Psoas muscle (tissue), 8 donors: ENCODE results near the gene DDIT4. TPM values are rescaled to one million over a fixed set of nuclear protein-coding genes. Genes with fewer than 3 reads are reported as not detected.
"Not testable (repeated sequence)": the region's sequence is repeated elsewhere in the genome, so short reads cannot be mapped to it uniquely, and the experiment has no call there.

Experiments
- ATAC-seq, 4 donors: fragments of 200-7000 bp; cut with Tn5 transposase; one replicate each; pipeline ENCODE4 v1.9.1; 2020; ENCODE audit warnings: moderate library complexity in 3 of 4, mild to moderate bottlenecking in 2 of 4
- DNase-seq, 2 donors: peaks; one replicate each; pipeline ENCODE4 v3.0.0-alpha.2; 2020
- H3K27ac ChIP-seq: fragments of 200-600 bp; one replicate; pipeline ENCODE4 v1.8.0; 2022
- H3K27me3 ChIP-seq, 3 donors: fragments of 200-600 bp in 1 of 3; one replicate each; pipeline versions ENCODE4 v1.6.1 to v1.8.0; 2013 to 2022; ENCODE audit warnings: low read length in 2 of 3, mild to moderate bottlenecking in 2 of 3, moderate library complexity in 1 of 3; ENCODE audit not compliant: insufficient read depth in 3 of 3
- H3K36me3 ChIP-seq, 2 donors: fragments of 200-600 bp in 1 of 2; one replicate each; pipeline versions ENCODE4 v1.6.1 to v1.8.0; 2013 to 2022; ENCODE audit warnings: low read depth in 1 of 2, mild to moderate bottlenecking in 1 of 2, moderate library complexity in 1 of 2; ENCODE audit not compliant: insufficient read depth in 1 of 2
- H3K4me1 ChIP-seq: fragments of 200-600 bp; one replicate; pipeline ENCODE4 v1.8.0; 2022
- H3K4me3 ChIP-seq: fragments of 200-600 bp; one replicate; pipeline ENCODE4 v1.8.0; 2022; ENCODE audit warnings: mild to moderate bottlenecking
- H3K9me3 ChIP-seq: fragments of 200-600 bp; one replicate; pipeline ENCODE4 v1.8.0; 2022
- WGBS, 3 donors: extraction: QIAGEN DNeasy Blood & Tissue Kit; methylation state at CpG; one replicate each; pipeline versions ENCODE4 v1.1.6 to v1.1.7; 2013; 5-methylcytosine and 5-hydroxymethylcytosine counted together
- intact Hi-C, 2 donors: fragments of 100-400 bp; cut with DNase I; formaldehyde crosslinking; loops; one replicate each; pipeline versions ENCODE4 v1.11.0 to v1.14.2; 2022
- long read RNA-seq, 2 donors: library from polyadenylated mRNA; unstranded; transcript quantifications; one replicate each; pipeline ENCODE4 v2.0.0, GENCODE V29; 2021
- polyA plus RNA-seq, 3 donors: library from polyadenylated mRNA; stranded (reverse); fragments of 200-250 nt; gene quantifications; one replicate each; pipeline ENCODE4 v1.2.3, GENCODE V29; 2013
- total RNA-seq, 4 donors: library from RNA; stranded (reverse); fragmentation: NEBNext Ultra II Directional in 2 of 4; extraction: Animal tissue kit (Norgen Biotek cat#: 25700) in 2 of 4; gene quantifications; one replicate each; pipeline versions ENCODE4 v1.2.1 to v1.2.4, GENCODE V29; 2021 to 2023
- TF ChIP-seq, protein P1 (sequence below): fragments of 200-600 bp; IDR thresholded peaks from one replicate; pipeline ENCODE4 v1.8.0; 2022; ENCODE audit warnings: antibody characterized with exemption
- donor health status: healthy with polysubstance abuse.
- donor health status: DM: no; HTN: no; CAD: no; lungs with moderate emphysema.
- donor health status: Bipolar disorder and iron deficiency.
- donor health status: healthy.
- donor health status: DM: yes; HTN: yes; CAD: no.
- donor health status: DM: no; HTN: no; CAD: no.
- donor health status: DM: no; HTN: no; CAD: no.
- donor health status: DM: yes; HTN: yes; CAD: no.

DDIT4 gene, protein sequence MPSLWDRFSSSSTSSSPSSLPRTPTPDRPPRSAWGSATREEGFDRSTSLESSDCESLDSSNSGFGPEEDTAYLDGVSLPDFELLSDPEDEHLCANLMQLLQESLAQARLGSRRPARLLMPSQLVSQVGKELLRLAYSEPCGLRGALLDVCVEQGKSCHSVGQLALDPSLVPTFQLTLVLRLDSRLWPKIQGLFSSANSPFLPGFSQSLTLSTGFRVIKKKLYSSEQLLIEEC
- total RNA-seq (100 to 1,000 TPM in 1 of 4 donors, 10 to 100 TPM in 3; 16.1 to 220 (median 65.4) TPM), polyA plus RNA-seq (100 to 1,000 TPM; 114 to 744 (median 487) TPM)
- long read RNA-seq, donor 1, transcript DDIT4-201 (3 exons, 1,748 nt) = major isoform, 14 of 16 reads
- long read RNA-seq, donor 1, partial matches to known transcripts = 0 of 16 reads
- long read RNA-seq, donor 1, other reads (novel, unspliced or antisense) = 1 of 16 reads
- long read RNA-seq, donor 2, transcript DDIT4-201 (3 exons, 1,748 nt) = major isoform, 574 of 632 reads
- long read RNA-seq, donor 2, transcript DDIT4-202 (2 exons, 521 nt) = minor isoform, 9 of 632 reads
- long read RNA-seq, donor 2, transcript DDIT4-203 (2 exons, 753 nt) = minor isoform, 24 of 632 reads
- long read RNA-seq, donor 2, partial matches to known transcripts = 0 of 632 reads
- long read RNA-seq, donor 2, other reads (novel, unspliced or antisense) = 25 of 632 reads

DNA sequence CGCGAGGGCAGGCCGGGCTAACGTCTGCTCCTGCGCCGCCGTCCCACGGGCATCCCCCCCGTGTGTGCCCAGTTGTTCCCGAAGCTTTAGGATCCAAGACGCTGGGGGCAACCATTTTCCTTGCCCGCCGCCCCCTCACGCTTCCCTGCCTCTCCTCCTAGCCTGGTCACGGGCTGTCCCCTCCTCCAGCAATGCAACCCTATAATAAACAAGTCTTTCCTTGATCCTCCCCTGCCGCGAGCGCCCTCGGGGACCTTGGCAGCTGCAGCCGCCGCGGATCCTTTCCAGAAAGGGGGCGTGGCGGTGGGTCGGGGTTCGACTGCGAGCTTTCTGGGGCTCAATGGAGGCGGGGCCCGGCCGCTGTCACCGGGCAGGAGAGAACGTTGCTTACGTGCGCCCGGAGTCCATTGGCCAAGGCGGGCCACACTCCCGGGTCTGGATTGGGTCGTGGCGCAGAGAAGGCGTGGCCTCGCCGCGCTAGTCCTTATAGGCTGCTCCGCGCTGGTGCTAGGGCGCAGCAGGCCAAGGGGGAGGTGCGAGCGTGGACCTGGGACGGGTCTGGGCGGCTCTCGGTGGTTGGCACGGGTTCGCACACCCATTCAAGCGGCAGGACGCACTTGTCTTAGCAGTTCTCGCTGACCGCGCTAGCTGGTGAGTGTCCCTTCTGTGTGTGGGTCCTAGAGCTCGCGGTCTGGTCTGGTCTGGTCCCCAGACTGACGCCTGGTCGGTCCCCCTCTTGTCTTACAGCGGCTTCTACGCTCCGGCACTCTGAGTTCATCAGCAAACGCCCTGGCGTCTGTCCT lies at the start of gene DDIT4:
TSS of gene DDIT4 (plus strand) at position 515 of the 803 bp plus-strand sequence. CDS start 293 bp downstream, outside the sequence.
- Histone ChIP-seq H3K27ac (peak within 1 kb of the TSS; percentile 98), H3K9me3 (no peaks in the 10 kb centered on the region), H3K36me3 (no peaks in the 10 kb centered on the region), H3K4me1 (peaks cover 24% of the 10 kb centered on the region), H3K4me3 (peak within 1 kb of the TSS; percentile 89), H3K27me3 (no peaks in the 10 kb centered on the region)
- TF ChIP-seq, protein P1, sequence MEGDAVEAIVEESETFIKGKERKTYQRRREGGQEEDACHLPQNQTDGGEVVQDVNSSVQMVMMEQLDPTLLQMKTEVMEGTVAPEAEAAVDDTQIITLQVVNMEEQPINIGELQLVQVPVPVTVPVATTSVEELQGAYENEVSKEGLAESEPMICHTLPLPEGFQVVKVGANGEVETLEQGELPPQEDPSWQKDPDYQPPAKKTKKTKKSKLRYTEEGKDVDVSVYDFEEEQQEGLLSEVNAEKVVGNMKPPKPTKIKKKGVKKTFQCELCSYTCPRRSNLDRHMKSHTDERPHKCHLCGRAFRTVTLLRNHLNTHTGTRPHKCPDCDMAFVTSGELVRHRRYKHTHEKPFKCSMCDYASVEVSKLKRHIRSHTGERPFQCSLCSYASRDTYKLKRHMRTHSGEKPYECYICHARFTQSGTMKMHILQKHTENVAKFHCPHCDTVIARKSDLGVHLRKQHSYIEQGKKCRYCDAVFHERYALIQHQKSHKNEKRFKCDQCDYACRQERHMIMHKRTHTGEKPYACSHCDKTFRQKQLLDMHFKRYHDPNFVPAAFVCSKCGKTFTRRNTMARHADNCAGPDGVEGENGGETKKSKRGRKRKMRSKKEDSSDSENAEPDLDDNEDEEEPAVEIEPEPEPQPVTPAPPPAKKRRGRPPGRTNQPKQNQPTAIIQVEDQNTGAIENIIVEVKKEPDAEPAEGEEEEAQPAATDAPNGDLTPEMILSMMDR = no peak
- DNase-seq (peak; percentile 100), ATAC-seq (peak; percentile 80 to 90 (median 84))
- WGBS, 3 donors = 0 to 1% (median 1%) methylated on average over 60 to 67 of the region's 67 CpGs
- intact Hi-C loops = loop anchor here (5.0 kb wide), 2 partner anchors 36 to 49 kb away; no protein-coding TSS in a partner anchor

DNA sequence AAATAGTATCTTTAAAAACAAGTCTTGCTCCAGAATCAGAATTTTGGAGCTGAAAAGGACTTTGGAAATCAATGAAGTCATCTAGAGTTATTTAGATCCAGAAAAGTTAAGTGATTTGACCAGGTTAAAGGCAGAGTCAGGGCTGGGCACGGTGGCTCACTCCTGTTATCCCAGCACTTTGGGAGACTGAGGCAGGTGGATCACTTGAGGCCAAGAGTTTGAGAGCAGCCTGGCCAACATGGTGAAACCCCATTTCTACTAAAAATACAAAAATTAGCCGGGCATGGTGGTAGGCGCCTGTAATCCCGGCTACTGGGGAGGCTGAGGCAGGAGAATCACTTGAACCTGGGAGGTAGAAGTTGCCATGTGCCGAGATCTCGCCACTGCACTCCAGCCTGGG lies 49.5 kb upstream of the DDIT4 start:
- not testable (repeated sequence) for ATAC-seq, H3K4me3 ChIP-seq, DNase-seq, H3K9me3 ChIP-seq, H3K27me3 ChIP-seq
- Histone ChIP-seq H3K36me3 (peaks cover 0 to 39% of the 10 kb centered on the region in 2 donors), H3K4me1 (peaks cover 64% of the 10 kb centered on the region), H3K27ac (peak overlapping the region; percentile 97)
- WGBS, 3 donors = 85 to 95% (median 88%) methylated on average over 6 of the region's 6 CpGs
- intact Hi-C loops = loop anchor here in 1 of 2 donors (5.0 kb wide), 1 partner anchor 108 kb away; no protein-coding TSS in a partner anchor

DNA sequence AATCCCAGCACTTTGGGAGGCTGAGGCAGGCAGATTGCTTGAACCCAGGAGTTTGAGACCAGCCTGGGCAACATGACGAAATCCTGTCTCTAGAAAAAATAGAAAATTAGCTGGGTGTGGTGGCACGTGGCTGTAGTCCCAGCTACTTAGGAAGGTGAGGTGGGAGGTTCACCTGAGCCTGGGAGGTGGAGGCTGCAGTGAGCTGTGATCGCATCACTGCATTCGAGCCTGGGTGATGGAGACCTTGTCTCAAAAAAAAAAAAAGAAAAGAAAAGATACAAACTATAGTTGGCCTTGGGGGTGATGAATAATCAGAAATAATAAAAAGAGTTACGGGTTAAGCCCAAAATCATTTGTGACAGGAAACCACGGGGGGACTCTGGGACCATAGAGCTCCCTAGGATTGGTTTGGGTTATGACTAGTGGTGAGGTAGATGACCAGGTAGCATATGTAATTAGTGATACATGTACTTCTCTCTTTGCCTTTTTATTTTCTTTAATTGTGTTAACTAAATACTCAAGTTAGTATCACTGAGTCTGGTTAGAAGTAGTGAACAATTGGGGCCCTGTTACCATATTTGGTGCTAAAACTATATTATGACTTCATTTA lies 47.2 kb upstream of the DDIT4 start:
- H3K4me1 ChIP-seq = peaks cover 62% of the 10 kb centered on the region
- no peak overlapping the region for H3K4me3 ChIP-seq
- H3K27me3 ChIP-seq = no peaks in the 10 kb centered on the region
- no peaks in the 10 kb centered on the region for H3K9me3 ChIP-seq
- ATAC-seq (no peak), DNase-seq (no peak)
- H3K36me3 ChIP-seq = peaks cover 4 to 34% of the 10 kb centered on the region in 2 donors
- intact Hi-C loops = loop anchor here in 1 of 2 donors (5.0 kb wide), 1 partner anchor 51 kb away; no protein-coding TSS in a partner anchor
- H3K27ac ChIP-seq = peak overlapping the region; percentile 91
- WGBS, 3 donors = 79 to 90% (median 80%) methylated on average over 6 of the region's 6 CpGs
- TF ChIP-seq, protein P1 = no peak

DNA sequence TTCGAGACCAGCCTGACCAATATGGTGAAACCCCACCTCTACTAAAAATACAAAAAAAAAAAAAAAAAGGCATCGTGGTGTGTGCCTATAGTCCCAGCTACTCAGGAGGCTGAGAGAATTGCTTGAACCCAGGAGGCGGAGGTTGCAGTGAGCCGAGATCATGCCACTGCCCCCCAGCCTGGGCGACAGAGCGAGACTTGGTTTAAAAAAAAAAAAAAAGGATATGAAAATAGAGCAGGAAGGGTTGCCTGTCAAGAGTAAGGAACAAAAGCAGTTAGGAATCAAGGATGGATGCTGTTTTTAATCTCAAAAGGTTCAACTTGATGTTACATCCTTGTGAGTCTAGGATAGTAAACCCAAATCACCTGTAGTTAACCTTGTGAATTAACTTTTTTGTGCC lies 45.9 kb upstream of the DDIT4 start:
- intact Hi-C loops = loop anchor here in 1 of 2 donors (5.0 kb wide), 1 partner anchor 49 kb away; no protein-coding TSS in a partner anchor
- 74 to 78% (median 77%) methylated on average over 5 to 6 of the region's 6 CpGs for WGBS, 3 donors
- peaks cover 4 to 37% of the 10 kb centered on the region in 2 donors for H3K36me3 ChIP-seq

More for the DNA sequence above, 45.9 kb upstream of the DDIT4 start:
- Histone ChIP-seq H3K4me1 (peaks cover 50% of the 10 kb centered on the region), H3K9me3 (no peaks in the 10 kb centered on the region), H3K4me3 (no peak overlapping the region), H3K27me3 (no peaks in the 10 kb centered on the region), H3K27ac (peak overlapping the region; percentile 91)
- DNase-seq = no peak
- TF ChIP-seq, protein P1 = no peak
- ATAC-seq = no peak
